Skeletal muscle cell (primary cell): ENCODE results near the gene RREB1.
"Not testable (repeated sequence)": the region's sequence is repeated elsewhere in the genome, so short reads cannot be mapped to it uniquely, and the experiment has no call there.

Source experiments
- DNase-seq: peaks from one replicate; pipeline ENCODE4 v3.0.0-alpha.2; 2010; ENCODE audit warnings: low read depth
- H3K4me3 ChIP-seq: 2 replicates; pipeline ENCODE4 v1.5.1; 2011; ENCODE audit warnings: low read depth, mild to moderate bottlenecking, control low read depth, low read length, moderate library complexity

The RREB1 gene

GRCh38 chr6:7268362-7268761, 160.6 kb downstream of the RREB1 start:
- no peak for DNase-seq
- no peak overlapping the region for H3K4me3 ChIP-seq

GRCh38 chr6:7268816-7269555, 161.2 kb downstream of the RREB1 start:
- no peak for DNase-seq
- H3K4me3 ChIP-seq: no peak overlapping the region

- DNase-seq: no peak
- H3K4me3 ChIP-seq: no peak overlapping the region
Observed at GRCh38 chr6:7269816-7270215, 162.1 kb downstream of the RREB1 start.

- DNase-seq: no peak
Observed at GRCh38 chr6:7270320-7271204, 162.8 kb downstream of the RREB1 start.

GRCh38 chr6:7271205-7271534, 163.4 kb downstream of the RREB1 start:
- H3K4me3 ChIP-seq: no peak overlapping the region
- no peak for DNase-seq

More at GRCh38 chr6:7270320-7271204, 162.8 kb downstream of the RREB1 start:
- H3K4me3 ChIP-seq: no peak overlapping the region

GRCh38 chr6:7273709-7274108, 165.9 kb downstream of the RREB1 start:
- DNase-seq: no peak
- no peak overlapping the region for H3K4me3 ChIP-seq

GRCh38 chr6:7274525-7274924, 166.8 kb downstream of the RREB1 start:
- not testable (repeated sequence) for DNase-seq, H3K4me3 ChIP-seq

GRCh38 chr6:7276199-7276524, 168.4 kb downstream of the RREB1 start:
- H3K4me3 ChIP-seq: no peak overlapping the region
- no peak for DNase-seq

GRCh38 chr6:7282097-7282906, 174.5 kb downstream of the RREB1 start:
- no peak for DNase-seq
- no peak overlapping the region for H3K4me3 ChIP-seq

GRCh38 chr6:7283676-7284075, 175.9 kb downstream of the RREB1 start:
- H3K4me3 ChIP-seq: no peak overlapping the region
- no peak for DNase-seq

GRCh38 chr6:7285416-7285815, 177.7 kb downstream of the RREB1 start:
- no peak for DNase-seq
- no peak overlapping the region for H3K4me3 ChIP-seq

GRCh38 chr6:7290079-7290478, 182.3 kb downstream of the RREB1 start:
- no peak overlapping the region for H3K4me3 ChIP-seq
- DNase-seq: no peak

GRCh38 chr6:7292596-7293255, 185.0 kb downstream of the RREB1 start:
- H3K4me3 ChIP-seq: no peak overlapping the region
- DNase-seq: no peak

- H3K4me3 ChIP-seq: no peak overlapping the region
- DNase-seq: no peak
Observed at GRCh38 chr6:7295916-7296315, 188.2 kb downstream of the RREB1 start.

GRCh38 chr6:7296602-7297001, 188.8 kb downstream of the RREB1 start:
- no peak for DNase-seq
- no peak overlapping the region for H3K4me3 ChIP-seq

GRCh38 chr6:7298113-7298512, 190.4 kb downstream of the RREB1 start:
- no peak for DNase-seq
- H3K4me3 ChIP-seq: no peak overlapping the region

- no peak for DNase-seq
- H3K4me3 ChIP-seq: no peak overlapping the region
Observed at GRCh38 chr6:7300926-7301325, 193.2 kb downstream of the RREB1 start.
